Neural cell (in vitro differentiated cells): ENCODE data around the gene CDHR2. TPM values are rescaled to one million over a fixed set of nuclear protein-coding genes. Genes with fewer than 3 reads are reported as not detected.

Experiments used
- H2AFZ ChIP-seq: fragments of 200-600, 300-800 bp; sonication (generic), shearing (Covaris generic); 2 replicates; pipeline ENCODE4 v1.6.0; 2014; ENCODE audit warnings: low read depth, mild to moderate bottlenecking, antibody characterized with exemption, low read length, moderate library complexity
- H3F3A ChIP-seq: fragments of 200-600 bp; shearing (Covaris generic); 2 replicates; pipeline ENCODE4 v1.6.1; 2016; ENCODE audit warnings: mild to moderate bottlenecking, moderate library complexity, mixed read lengths, antibody characterized with exemption, low read length; ENCODE audit not compliant: insufficient read depth, poor library complexity, severe bottlenecking
- H3K27ac ChIP-seq: fragments of 200-600, 300-800 bp; sonication (generic), shearing (Covaris generic); 2 replicates; pipeline ENCODE4 v1.5.1; 2014; ENCODE audit warnings: mild to moderate bottlenecking, low read length, moderate library complexity
- H3K27me3 ChIP-seq: fragments of 300-800, 200-600 bp; sonication (generic), shearing (Covaris generic); 2 replicates; pipeline ENCODE4 v1.6.0; 2014; ENCODE audit warnings: mild to moderate bottlenecking, low read depth, low read length, moderate library complexity; ENCODE audit not compliant: insufficient read depth
- H3K36me3 ChIP-seq: fragments of 300-800, 200-600 bp; sonication (generic), shearing (Covaris generic); 2 replicates; pipeline ENCODE4 v1.5.1; 2014; ENCODE audit warnings: mild to moderate bottlenecking, antibody characterized with exemption, low read length, moderate library complexity; ENCODE audit not compliant: insufficient read depth
- H3K4me2 ChIP-seq: fragments of 300-800, 200-600 bp; sonication (generic), shearing (Covaris generic); 2 replicates; pipeline ENCODE4 v1.6.0; 2014; ENCODE audit warnings: mild to moderate bottlenecking, low read length
- H3K4me3 ChIP-seq: fragments of 300-800, 200-600 bp; sonication (generic), shearing (Covaris generic); 2 replicates; pipeline ENCODE4 v1.5.1; 2014; ENCODE audit warnings: mild to moderate bottlenecking, low read length, moderate library complexity
- H3K79me2 ChIP-seq: fragments of 200-600 bp; shearing (Covaris generic); replicated peaks from 2 replicates; pipeline ENCODE4 v1.6.0; 2014; ENCODE audit warnings: mild to moderate bottlenecking, low read length, moderate library complexity; ENCODE audit not compliant: insufficient read depth
- H3K9ac ChIP-seq: fragments of 300-800, 200-600 bp; sonication (generic), shearing (Covaris generic); 2 replicates; pipeline ENCODE4 v1.6.1; 2016; ENCODE audit warnings: mild to moderate bottlenecking, low read length, mixed read lengths
- H3K9me2 ChIP-seq: fragments of 200-600 bp; shearing (Covaris generic); 2 replicates; pipeline ENCODE4 v1.6.1; 2016; ENCODE audit warnings: mild to moderate bottlenecking, low read length, mixed read lengths; ENCODE audit not compliant: insufficient read depth
- H3K9me3 ChIP-seq: fragments of 200-600, 300-800 bp; sonication (generic), shearing (Covaris generic); 2 replicates; pipeline ENCODE4 v1.6.1; 2016; ENCODE audit warnings: mild to moderate bottlenecking, mixed run types, low read length, moderate library complexity, mixed read lengths
- H4K20me1 ChIP-seq: fragments of 200-600 bp; shearing (Covaris generic); 2 replicates; pipeline ENCODE4 v1.6.1; 2016; ENCODE audit warnings: mild to moderate bottlenecking, mixed run types; ENCODE audit not compliant: insufficient read depth
- EP300 ChIP-seq: fragments of 450-650 bp; conservative IDR thresholded peaks from 2 replicates; pipeline ENCODE4 v1.6.1; 2014; ENCODE audit warnings: antibody characterized with exemption, mild to moderate bottlenecking, moderate library complexity; ENCODE audit not compliant: poor library complexity, severe bottlenecking
- EZH2 ChIP-seq: fragments of 200-600, 300-800 bp; shearing (Covaris generic), sonication (generic); IDR thresholded peaks from 2 replicates; pipeline ENCODE4 v1.6.1; 2014; ENCODE audit warnings: antibody characterized with exemption, low read length, borderline replicate concordance, mild to moderate bottlenecking; ENCODE audit not compliant: insufficient read depth, poor library complexity, severe bottlenecking
- MXI1 ChIP-seq: fragments of 450-650 bp; conservative IDR thresholded peaks from 2 replicates; pipeline ENCODE4 v1.6.1; 2014; ENCODE audit warnings: antibody characterized with exemption, mild to moderate bottlenecking; ENCODE audit not compliant: poor library complexity, severe bottlenecking
- POLR2AphosphoS5 ChIP-seq: IDR thresholded peaks from 2 replicates; pipeline ENCODE4 v1.6.1; 2012
- RAD21 ChIP-seq: fragments of 450-650 bp; conservative IDR thresholded peaks from 2 replicates; pipeline ENCODE4 v1.6.1; 2014; ENCODE audit warnings: antibody characterized with exemption, mild to moderate bottlenecking, moderate library complexity
- SMC3 ChIP-seq: fragments of 450-650 bp; conservative IDR thresholded peaks from 2 replicates; pipeline ENCODE4 v1.6.1; 2014; ENCODE audit warnings: antibody characterized with exemption, mild to moderate bottlenecking, moderate library complexity; ENCODE audit not compliant: poor library complexity
- TAF1 ChIP-seq: IDR thresholded peaks from 2 replicates; pipeline ENCODE4 v1.6.1; 2012; ENCODE audit warnings: low read depth
- polyA plus RNA-seq: library from polyadenylated mRNA; depleted of rRNA; stranded (reverse); fragments of >200 nt; gene quantifications from 2 replicates; pipeline ENCODE4 v1.2.3, GENCODE V29; 2014
- TF ChIP-seq, protein P1 (sequence below): IDR thresholded peaks from 2 replicates; pipeline ENCODE4 v1.6.1; 2012; ENCODE audit warnings: borderline replicate concordance
- TF ChIP-seq, protein P2 (sequence below): fragments of 450-650 bp; IDR thresholded peaks from 2 replicates; pipeline ENCODE4 v1.5.1; 2014; ENCODE audit warnings: antibody characterized with exemption, mild to moderate bottlenecking, moderate library complexity; ENCODE audit not compliant: poor library complexity, severe bottlenecking

Gene CDHR2
- polyA plus RNA-seq, 1 donor from 2014 or later = 1.0 TPM

DNA sequence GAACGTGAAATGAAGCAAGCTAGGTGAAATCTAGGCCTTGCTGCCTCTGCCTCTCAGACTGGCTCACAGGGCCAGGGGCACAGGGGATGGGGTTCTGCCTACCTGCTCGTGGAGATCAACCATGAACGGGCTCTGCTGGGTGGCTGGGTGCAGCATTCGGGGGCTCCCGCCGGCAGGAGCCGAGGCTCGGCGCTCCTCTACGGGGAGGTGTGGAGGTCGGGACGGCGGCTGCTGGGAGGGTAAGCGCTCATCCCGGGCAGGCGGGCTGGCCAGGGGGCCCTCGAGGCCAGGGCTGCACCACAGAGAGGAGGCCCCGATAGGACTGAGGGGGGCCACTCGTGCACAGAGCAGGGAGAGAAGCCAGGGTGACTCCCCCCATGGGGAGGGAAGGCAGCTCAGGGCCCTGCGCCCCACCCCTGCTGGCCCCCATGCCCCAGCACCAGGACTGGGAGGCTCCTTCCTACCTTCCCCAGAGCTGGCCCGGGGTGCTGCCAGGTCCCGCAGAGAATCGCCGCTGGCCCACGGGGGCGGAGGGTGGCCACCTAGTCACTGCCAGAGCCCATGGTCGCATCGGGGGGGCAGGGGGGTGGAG is 17.1 kb upstream of the CDHR2 start:
- Histone ChIP-seq H3K36me3 (no peaks in the 10 kb centered on the region), H3F3A (no peaks in the 10 kb centered on the region), H3K4me2 (no peak overlapping the region), H3K79me2 (peaks cover 53% of the 10 kb centered on the region), H3K27ac (no peak overlapping the region), H4K20me1 (peaks cover 28% of the 10 kb centered on the region), H3K9me2 (no peaks in the 10 kb centered on the region), H3K27me3 (no peaks in the 10 kb centered on the region), H2AFZ (no peak overlapping the region), H3K9ac (no peak overlapping the region), H3K4me3 (no peak overlapping the region), H3K9me3 (no peaks in the 10 kb centered on the region)
- TF ChIP-seq EZH2 (no peak), SMC3 (no peak), TAF1 (no peak), RAD21 (no peak), MXI1 (no peak), EP300 (no peak), POLR2AphosphoS5 (no peak)
- TF ChIP-seq, protein P1, sequence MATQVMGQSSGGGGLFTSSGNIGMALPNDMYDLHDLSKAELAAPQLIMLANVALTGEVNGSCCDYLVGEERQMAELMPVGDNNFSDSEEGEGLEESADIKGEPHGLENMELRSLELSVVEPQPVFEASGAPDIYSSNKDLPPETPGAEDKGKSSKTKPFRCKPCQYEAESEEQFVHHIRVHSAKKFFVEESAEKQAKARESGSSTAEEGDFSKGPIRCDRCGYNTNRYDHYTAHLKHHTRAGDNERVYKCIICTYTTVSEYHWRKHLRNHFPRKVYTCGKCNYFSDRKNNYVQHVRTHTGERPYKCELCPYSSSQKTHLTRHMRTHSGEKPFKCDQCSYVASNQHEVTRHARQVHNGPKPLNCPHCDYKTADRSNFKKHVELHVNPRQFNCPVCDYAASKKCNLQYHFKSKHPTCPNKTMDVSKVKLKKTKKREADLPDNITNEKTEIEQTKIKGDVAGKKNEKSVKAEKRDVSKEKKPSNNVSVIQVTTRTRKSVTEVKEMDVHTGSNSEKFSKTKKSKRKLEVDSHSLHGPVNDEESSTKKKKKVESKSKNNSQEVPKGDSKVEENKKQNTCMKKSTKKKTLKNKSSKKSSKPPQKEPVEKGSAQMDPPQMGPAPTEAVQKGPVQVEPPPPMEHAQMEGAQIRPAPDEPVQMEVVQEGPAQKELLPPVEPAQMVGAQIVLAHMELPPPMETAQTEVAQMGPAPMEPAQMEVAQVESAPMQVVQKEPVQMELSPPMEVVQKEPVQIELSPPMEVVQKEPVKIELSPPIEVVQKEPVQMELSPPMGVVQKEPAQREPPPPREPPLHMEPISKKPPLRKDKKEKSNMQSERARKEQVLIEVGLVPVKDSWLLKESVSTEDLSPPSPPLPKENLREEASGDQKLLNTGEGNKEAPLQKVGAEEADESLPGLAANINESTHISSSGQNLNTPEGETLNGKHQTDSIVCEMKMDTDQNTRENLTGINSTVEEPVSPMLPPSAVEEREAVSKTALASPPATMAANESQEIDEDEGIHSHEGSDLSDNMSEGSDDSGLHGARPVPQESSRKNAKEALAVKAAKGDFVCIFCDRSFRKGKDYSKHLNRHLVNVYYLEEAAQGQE = no peak
- TF ChIP-seq, protein P2, sequence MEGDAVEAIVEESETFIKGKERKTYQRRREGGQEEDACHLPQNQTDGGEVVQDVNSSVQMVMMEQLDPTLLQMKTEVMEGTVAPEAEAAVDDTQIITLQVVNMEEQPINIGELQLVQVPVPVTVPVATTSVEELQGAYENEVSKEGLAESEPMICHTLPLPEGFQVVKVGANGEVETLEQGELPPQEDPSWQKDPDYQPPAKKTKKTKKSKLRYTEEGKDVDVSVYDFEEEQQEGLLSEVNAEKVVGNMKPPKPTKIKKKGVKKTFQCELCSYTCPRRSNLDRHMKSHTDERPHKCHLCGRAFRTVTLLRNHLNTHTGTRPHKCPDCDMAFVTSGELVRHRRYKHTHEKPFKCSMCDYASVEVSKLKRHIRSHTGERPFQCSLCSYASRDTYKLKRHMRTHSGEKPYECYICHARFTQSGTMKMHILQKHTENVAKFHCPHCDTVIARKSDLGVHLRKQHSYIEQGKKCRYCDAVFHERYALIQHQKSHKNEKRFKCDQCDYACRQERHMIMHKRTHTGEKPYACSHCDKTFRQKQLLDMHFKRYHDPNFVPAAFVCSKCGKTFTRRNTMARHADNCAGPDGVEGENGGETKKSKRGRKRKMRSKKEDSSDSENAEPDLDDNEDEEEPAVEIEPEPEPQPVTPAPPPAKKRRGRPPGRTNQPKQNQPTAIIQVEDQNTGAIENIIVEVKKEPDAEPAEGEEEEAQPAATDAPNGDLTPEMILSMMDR = no peak

DNA sequence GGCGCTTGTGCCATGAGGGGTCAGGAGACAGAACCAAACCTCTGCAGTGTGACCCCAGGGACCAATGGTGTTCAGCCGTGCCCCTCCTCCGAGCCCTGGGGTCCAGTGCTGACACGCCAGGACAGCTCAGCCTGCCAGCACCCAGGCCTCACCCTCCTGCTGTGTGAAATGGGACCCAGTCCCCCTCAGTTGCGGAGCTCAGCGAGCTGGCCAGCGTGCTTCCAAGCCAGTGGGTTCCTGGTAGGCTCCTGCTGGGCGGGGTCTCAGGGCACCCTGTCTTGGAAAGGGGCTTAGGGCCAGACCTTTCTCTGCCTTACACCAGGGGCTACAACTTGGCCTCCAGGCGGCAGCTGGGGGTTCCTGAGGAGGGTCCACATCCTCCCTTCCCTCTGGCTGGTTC is 16.3 kb upstream of the CDHR2 start:
- no peak overlapping the region for H2AFZ ChIP-seq
- H3K36me3 ChIP-seq = no peaks in the 10 kb centered on the region
- no peaks in the 10 kb centered on the region for H3K9me2 ChIP-seq
- H3F3A ChIP-seq = no peaks in the 10 kb centered on the region
- peaks cover 54% of the 10 kb centered on the region for H3K79me2 ChIP-seq
- TF ChIP-seq, protein P1 = no peak
- TF ChIP-seq TAF1 = no peak
- TF ChIP-seq RAD21 = no peak
- TF ChIP-seq SMC3 = no peak
- TF ChIP-seq POLR2AphosphoS5 = no peak
- no peak for TF ChIP-seq EP300
- TF ChIP-seq MXI1 = no peak
- TF ChIP-seq, protein P2 = no peak
- no peak for TF ChIP-seq EZH2
- peaks cover 28% of the 10 kb centered on the region for H4K20me1 ChIP-seq
- H3K27me3 ChIP-seq = no peaks in the 10 kb centered on the region
- H3K4me2 ChIP-seq = no peak overlapping the region
- no peaks in the 10 kb centered on the region for H3K9me3 ChIP-seq
- H3K4me3 ChIP-seq = peak overlapping the region; percentile 25
- no peak overlapping the region for H3K27ac ChIP-seq
- H3K9ac ChIP-seq = no peak overlapping the region
